Uterus (tissue), 4 donors: ENCODE results near the gene EOLA1. TPM values are rescaled to one million over a fixed set of nuclear protein-coding genes. Genes with fewer than 3 reads are reported as not detected.

Source experiments
- DNase-seq, 2 donors: peaks; one replicate each; pipeline ENCODE4 v3.0.0-alpha.2; 2019 to 2020
- H3K27ac ChIP-seq, 2 donors: fragments of 200-600 bp; sonication (generic); 1 replicate in 1 of 2; 2 replicates in 1 of 2; pipeline ENCODE4 v1.5.1; 2016 to 2018
- H3K27me3 ChIP-seq, 2 donors: fragments of 200-600 bp; sonication (generic); one replicate each; pipeline ENCODE4 v1.5.1; 2018 to 2019; ENCODE audit warnings: control low read depth in 1 of 2
- H3K36me3 ChIP-seq, 2 donors: fragments of 200-600 bp; sonication (generic); one replicate each; pipeline ENCODE4 v1.5.1; 2019; ENCODE audit warnings: control low read depth in 1 of 2
- H3K4me1 ChIP-seq, 2 donors: fragments of 200-600 bp; sonication (generic); one replicate each; pipeline ENCODE4 v1.5.1; 2018 to 2019; ENCODE audit warnings: control low read depth in 1 of 2
- H3K4me3 ChIP-seq, 2 donors: fragments of 200-600 bp; sonication (generic); 1 replicate in 1 of 2; 2 replicates in 1 of 2; pipeline ENCODE4 v1.5.1; 2018 to 2019; ENCODE audit warnings: mild to moderate bottlenecking in 1 of 2
- H3K9me3 ChIP-seq, 2 donors: fragments of 200-600 bp; sonication (generic); one replicate each; pipeline ENCODE4 v1.5.1; 2019; ENCODE audit warnings: control low read depth in 1 of 2
- CTCF ChIP-seq, 4 experiments: fragments of 200-600 bp in 2 of 4; fragments of 450-650 bp in 2 of 4; sonication (generic) in 2 of 4; IDR thresholded peaks; one replicate each; pipeline ENCODE4 v1.5.1; 2016 to 2019; ENCODE audit warnings: antibody characterized with exemption in 4 of 4, mild to moderate bottlenecking in 2 of 4, moderate library complexity in 1 of 4
- POLR2A ChIP-seq, 2 donors: fragments of 450-650 bp; IDR thresholded peaks; one replicate each; pipeline ENCODE4 v1.6.1; 2016; ENCODE audit warnings: antibody characterized with exemption in 2 of 2, mild to moderate bottlenecking in 1 of 2, moderate library complexity in 1 of 2
- intact Hi-C: fragments of 100-400 bp; cut with DNase I; formaldehyde crosslinking; loops from one replicate; pipeline ENCODE4 v1.15.1; 2023; ENCODE audit warnings: low total_unique reads
- total RNA-seq, 4 donors: library from RNA; depleted of rRNA in 3 of 4; stranded (reverse); fragments of >200 nt in 3 of 4; gene quantifications; one replicate each; pipeline versions ENCODE4 v1.1.0 to v1.2.4, GENCODE V29; 2014 to 2023
- donor health status: DM: yes; HTN: yes; CAD: no.

EOLA1 gene
- 10 to 100 TPM in 3 of 4 donors, 1 to 10 TPM in 1; 9.1 to 23.6 (median 13.6) TPM for total RNA-seq

- Histone ChIP-seq H3K27ac (peak within 1 kb of the TSS; percentile 87 to 91), H3K9me3 (no peaks in the 10 kb centered on the region), H3K36me3 (no peaks in the 10 kb centered on the region), H3K4me3 (peak within 1 kb of the TSS; percentile 47 to 55), H3K27me3 (no peaks in the 10 kb centered on the region), H3K4me1 (no peaks in the 10 kb centered on the region)
- no peak for TF ChIP-seq POLR2A (IDR thresholded peaks at IDR 0.05)
- TF ChIP-seq CTCF (IDR thresholded peaks at IDR 0.05) = no peak
- DNase-seq = no peak
- intact Hi-C loops = no loop called here
Measured at GRCh38 chrX:149540621-149541520, at the start of gene EOLA1. TSS of gene EOLA1 (plus strand) at chrX:149541012. CDS start at chrX:149545631, 4,619 bp downstream.

GRCh38 chrX:149491812-149492211 lies 49.0 kb upstream of the EOLA1 start:
- Histone ChIP-seq H3K4me3 (no peak overlapping the region), H3K9me3 (no peaks in the 10 kb centered on the region), H3K27me3 (no peaks in the 10 kb centered on the region), H3K36me3 (no peaks in the 10 kb centered on the region), H3K27ac (no peak overlapping the region), H3K4me1 (no peaks in the 10 kb centered on the region)
- intact Hi-C loops = no loop called here
- TF ChIP-seq POLR2A (IDR thresholded peaks at IDR 0.05) (no peak), CTCF (IDR thresholded peaks at IDR 0.05) (no peak)
- DNase-seq = no peak

- TF ChIP-seq POLR2A (IDR thresholded peaks at IDR 0.05) = no peak
- no peak for TF ChIP-seq CTCF (IDR thresholded peaks at IDR 0.05)
- no peaks in the 10 kb centered on the region for H3K9me3 ChIP-seq
- H3K36me3 ChIP-seq = no peaks in the 10 kb centered on the region
- no peak overlapping the region for H3K4me3 ChIP-seq
- no peak for DNase-seq
- H3K4me1 ChIP-seq = no peaks in the 10 kb centered on the region
- no peaks in the 10 kb centered on the region for H3K27me3 ChIP-seq
- intact Hi-C loops = no loop called here
- H3K27ac ChIP-seq = no peak overlapping the region
Measured at GRCh38 chrX:149493567-149494562, 46.9 kb upstream of the EOLA1 start.

GRCh38 chrX:149494844-149495565 lies 45.8 kb upstream of the EOLA1 start:
- DNase-seq = no peak
- H3K9me3 ChIP-seq = no peaks in the 10 kb centered on the region
- H3K27me3 ChIP-seq = no peaks in the 10 kb centered on the region
- intact Hi-C loops = no loop called here
- no peaks in the 10 kb centered on the region for H3K36me3 ChIP-seq
- no peaks in the 10 kb centered on the region for H3K4me1 ChIP-seq
- no peak overlapping the region for H3K27ac ChIP-seq
- no peak overlapping the region for H3K4me3 ChIP-seq
- TF ChIP-seq CTCF (IDR thresholded peaks at IDR 0.05) (no peak), POLR2A (IDR thresholded peaks at IDR 0.05) (no peak)
